BE2C (cell line): ENCODE measurements around the gene TMEM9.

ENCODE experiments used
- DNase-seq: peaks from one replicate; pipeline ENCODE4 v3.0.0-alpha.2; 2020
- H3K27me3 ChIP-seq: fragments of 250-450 bp; sonication (Bioruptor Pico); 2 replicates; pipeline ENCODE4 v1.5.1; 2020; ENCODE audit warnings: mild to moderate bottlenecking
- H3K36me3 ChIP-seq: fragments of 250-450 bp; sonication (Bioruptor Pico); 2 replicates; pipeline ENCODE4 v1.5.1; 2020; ENCODE audit warnings: mild to moderate bottlenecking
- H3K4me1 ChIP-seq: fragments of 250-450 bp; sonication (Bioruptor Pico); 2 replicates; pipeline ENCODE4 v1.5.1; 2020
- H3K4me3 ChIP-seq: 2 replicates; pipeline ENCODE4 v1.5.1; 2011; ENCODE audit warnings: low read depth, low read length
- H3K9me3 ChIP-seq: fragments of 250-450 bp; sonication (Bioruptor Pico); 2 replicates; pipeline ENCODE4 v1.5.1; 2020
- TF ChIP-seq, protein P1 (sequence below): IDR thresholded peaks from 2 replicates; pipeline ENCODE4 v1.5.1; 2012; ENCODE audit warnings: mild to moderate bottlenecking, low read depth, low read length

TMEM9 gene

DNA sequence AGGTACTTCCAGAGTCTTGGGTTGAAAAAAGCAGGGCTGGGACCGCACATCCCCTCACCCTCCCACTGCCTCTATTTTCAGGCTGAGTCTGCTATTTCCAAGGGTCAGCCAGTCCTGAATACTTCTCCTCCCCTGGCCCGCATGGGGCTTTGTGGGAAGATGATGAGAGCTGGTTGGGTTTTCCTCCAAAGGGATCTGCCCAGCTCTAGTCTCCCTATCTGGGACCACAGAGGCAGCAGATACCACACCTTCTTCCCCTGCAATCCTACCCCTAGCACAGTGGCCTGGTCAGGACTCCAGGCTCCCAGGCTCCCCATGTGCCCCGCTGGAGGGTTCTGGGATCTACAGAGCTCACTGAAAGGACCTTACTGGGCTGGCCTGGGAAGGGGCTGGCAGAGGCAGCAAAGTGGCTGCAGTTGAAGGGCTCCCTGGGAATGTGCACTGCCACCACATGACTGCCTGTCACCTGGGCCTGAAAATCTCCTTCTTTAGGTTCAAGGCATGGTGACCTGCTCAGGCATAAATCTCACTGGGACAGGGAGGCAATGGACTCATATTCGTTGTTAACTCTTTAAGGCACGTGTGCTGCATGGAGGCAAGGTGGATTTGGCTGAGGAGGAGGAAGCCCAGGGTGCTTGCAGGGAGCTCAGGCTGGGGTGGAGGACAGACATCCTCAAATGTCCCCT lies 55.1 kb downstream of the TMEM9 start:
- Histone ChIP-seq H3K4me3 (no peak overlapping the region), H3K9me3 (no peaks in the 10 kb centered on the region), H3K4me1 (peaks cover 5% of the 10 kb centered on the region), H3K27me3 (no peaks in the 10 kb centered on the region), H3K36me3 (no peaks in the 10 kb centered on the region)
- DNase-seq: no peak
- TF ChIP-seq, protein P1, sequence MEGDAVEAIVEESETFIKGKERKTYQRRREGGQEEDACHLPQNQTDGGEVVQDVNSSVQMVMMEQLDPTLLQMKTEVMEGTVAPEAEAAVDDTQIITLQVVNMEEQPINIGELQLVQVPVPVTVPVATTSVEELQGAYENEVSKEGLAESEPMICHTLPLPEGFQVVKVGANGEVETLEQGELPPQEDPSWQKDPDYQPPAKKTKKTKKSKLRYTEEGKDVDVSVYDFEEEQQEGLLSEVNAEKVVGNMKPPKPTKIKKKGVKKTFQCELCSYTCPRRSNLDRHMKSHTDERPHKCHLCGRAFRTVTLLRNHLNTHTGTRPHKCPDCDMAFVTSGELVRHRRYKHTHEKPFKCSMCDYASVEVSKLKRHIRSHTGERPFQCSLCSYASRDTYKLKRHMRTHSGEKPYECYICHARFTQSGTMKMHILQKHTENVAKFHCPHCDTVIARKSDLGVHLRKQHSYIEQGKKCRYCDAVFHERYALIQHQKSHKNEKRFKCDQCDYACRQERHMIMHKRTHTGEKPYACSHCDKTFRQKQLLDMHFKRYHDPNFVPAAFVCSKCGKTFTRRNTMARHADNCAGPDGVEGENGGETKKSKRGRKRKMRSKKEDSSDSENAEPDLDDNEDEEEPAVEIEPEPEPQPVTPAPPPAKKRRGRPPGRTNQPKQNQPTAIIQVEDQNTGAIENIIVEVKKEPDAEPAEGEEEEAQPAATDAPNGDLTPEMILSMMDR: no peak

DNA sequence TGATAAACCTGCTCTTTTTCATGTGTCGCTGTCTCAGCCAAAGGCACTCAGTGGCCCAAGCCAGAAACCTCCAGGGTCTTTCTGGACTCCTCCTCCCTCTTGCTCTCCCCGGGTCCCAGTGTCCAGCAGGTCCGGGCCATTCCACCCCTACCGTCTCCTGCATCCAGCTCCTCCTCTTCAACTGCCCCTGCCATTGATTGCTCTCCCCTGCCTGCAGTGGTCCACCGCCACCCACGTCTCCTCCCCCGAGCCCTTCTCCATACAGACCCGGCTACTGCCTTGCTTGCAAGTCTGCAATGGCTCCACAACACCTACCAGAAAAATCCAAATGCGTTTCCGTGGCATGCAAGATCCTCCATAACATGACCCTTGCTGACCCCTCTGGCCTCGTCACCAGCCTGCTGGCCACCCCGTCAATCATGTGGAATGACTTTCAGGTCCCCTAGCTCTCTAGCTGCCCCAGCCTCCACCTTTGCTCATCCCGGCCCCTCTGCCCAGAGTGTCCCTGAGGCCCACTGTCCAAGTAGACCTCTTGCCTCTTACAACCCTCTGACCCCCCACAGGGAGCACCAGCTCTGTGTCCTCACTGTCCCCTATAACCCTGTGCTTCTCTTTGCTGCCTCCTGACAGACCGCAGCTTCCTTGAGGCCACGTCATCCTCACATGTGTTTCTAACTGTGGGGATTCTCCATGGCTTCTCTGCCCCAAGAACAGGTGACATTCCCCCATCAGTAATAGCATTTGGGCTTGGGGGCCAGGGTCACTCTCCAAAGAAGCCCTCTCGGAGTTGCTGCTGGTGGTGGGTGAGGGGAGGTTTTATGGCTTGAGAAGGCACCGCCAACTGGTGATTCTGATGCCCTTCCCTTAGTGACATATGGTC lies 57.1 kb downstream of the TMEM9 start:
- H3K4me3 ChIP-seq: no peak overlapping the region
- DNase-seq: no peak
- no peaks in the 10 kb centered on the region for H3K36me3 ChIP-seq
- no peaks in the 10 kb centered on the region for H3K27me3 ChIP-seq
- H3K4me1 ChIP-seq: no peaks in the 10 kb centered on the region
- H3K9me3 ChIP-seq: no peaks in the 10 kb centered on the region
- TF ChIP-seq, protein P1: no peak

DNA sequence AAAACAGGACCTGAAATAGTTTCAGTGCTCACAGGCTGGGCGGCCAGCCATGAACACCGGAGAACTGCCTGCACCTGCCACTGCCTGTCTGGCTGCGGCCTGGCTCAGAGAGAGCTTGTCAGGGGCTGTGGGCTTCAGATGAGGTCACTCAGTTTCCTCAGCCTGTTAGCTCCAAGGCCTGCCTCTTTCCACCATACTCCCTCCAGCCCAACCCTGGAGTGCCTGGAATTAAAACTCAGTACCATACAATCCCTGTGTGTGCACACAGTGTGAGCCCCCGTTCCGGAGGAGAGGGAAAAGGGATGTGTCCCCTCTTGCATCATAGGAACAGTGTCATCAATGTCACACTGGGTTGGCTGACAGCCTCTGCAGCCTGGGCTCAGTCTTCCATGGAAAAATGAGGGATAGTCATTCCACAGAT lies 58.2 kb downstream of the TMEM9 start:
- H3K4me1 ChIP-seq: no peaks in the 10 kb centered on the region
- H3K9me3 ChIP-seq: no peaks in the 10 kb centered on the region
- no peaks in the 10 kb centered on the region for H3K27me3 ChIP-seq
- H3K4me3 ChIP-seq: no peak overlapping the region
- no peaks in the 10 kb centered on the region for H3K36me3 ChIP-seq
- TF ChIP-seq, protein P1: no peak
- DNase-seq: no peak

DNA sequence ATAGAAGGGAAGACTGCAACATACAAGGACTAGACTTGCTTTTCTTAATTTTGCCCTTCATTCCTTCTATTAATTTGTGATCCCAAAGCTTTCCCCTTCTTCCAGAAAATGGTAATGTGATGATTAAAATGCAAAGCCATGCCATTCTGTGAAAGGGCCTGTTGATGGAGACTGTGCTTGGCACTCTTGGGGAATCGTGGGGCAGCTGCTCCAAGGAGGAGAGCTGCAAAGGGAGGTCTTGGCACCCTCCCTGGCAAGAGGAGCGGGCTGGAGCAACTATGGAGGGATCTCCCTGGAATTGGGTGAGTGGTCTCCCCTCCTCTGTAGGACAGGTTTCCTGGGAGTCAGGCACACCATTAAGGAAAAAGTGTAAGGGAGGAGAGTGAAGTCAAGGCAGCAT lies 58.7 kb downstream of the TMEM9 start:
- Histone ChIP-seq H3K9me3 (no peaks in the 10 kb centered on the region), H3K36me3 (no peaks in the 10 kb centered on the region), H3K4me1 (no peaks in the 10 kb centered on the region), H3K4me3 (no peak overlapping the region), H3K27me3 (no peaks in the 10 kb centered on the region)
- no peak for DNase-seq
- TF ChIP-seq, protein P1: no peak

DNA sequence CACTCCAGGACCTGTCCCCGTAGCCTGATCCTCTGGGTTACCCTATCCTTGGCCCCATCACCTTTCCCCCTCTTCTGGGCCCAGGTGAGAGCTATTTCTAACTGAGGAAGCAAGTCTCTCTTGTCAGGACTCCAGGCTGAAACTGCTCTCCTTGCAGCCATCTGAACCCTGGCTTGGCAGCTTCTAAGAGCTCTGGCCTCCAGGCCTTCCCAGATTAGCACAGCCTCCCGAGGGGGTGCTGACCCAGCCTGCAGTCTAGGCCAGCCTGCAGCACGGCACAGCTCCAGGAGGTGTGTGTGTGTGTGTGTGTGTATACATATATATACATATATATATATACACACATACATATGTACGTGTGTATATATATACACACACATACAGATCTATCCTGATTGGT lies 59.4 kb downstream of the TMEM9 start:
- no peaks in the 10 kb centered on the region for H3K9me3 ChIP-seq
- TF ChIP-seq, protein P1: no peak
- H3K27me3 ChIP-seq: no peaks in the 10 kb centered on the region
- no peaks in the 10 kb centered on the region for H3K4me1 ChIP-seq
- DNase-seq: no peak
- no peak overlapping the region for H3K4me3 ChIP-seq
- H3K36me3 ChIP-seq: no peaks in the 10 kb centered on the region

DNA sequence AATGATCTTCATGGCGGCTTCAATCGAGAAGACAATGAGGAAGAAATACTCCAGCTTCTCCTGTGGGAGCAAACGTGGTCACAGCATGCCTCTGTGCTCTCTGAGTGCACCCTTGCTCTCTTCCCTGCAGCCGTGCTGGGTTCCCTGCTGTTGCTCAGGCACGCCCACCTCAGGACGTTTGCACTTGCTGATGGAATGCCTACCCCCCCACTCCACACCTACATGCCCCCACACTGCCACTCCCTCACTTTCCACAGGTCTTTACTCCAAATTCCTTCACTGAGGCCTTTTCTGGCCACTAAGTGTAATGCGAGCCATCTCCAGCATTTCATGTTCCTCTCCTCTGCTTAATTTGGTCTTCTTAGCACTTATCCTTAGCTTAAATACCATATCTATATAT lies 60.3 kb downstream of the TMEM9 start:
- H3K4me1 ChIP-seq: no peaks in the 10 kb centered on the region
- no peak overlapping the region for H3K4me3 ChIP-seq
- no peaks in the 10 kb centered on the region for H3K36me3 ChIP-seq
- H3K27me3 ChIP-seq: no peaks in the 10 kb centered on the region
- TF ChIP-seq, protein P1: no peak
- DNase-seq: no peak
- H3K9me3 ChIP-seq: no peaks in the 10 kb centered on the region
